ENCODE measurements around the gene CLDND2.

DNA sequence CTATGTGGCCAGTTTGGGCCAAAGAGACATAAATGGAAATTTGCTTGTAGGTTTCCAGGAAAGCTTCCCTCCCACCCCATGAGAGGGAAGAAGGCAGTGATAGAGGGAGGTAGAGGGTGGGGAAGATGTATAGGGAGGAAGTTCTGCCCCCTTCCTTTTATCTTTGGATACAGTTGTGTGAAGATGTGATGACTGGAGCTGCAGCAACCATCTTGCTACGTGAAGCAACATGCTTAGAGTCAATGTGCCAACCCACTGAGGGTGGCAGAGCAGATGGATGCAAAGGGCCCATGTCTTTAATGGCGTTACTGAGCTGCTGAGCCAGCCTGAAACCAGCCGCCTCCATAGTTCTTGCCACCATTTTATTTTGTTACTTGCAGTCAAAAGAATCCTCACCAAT lies 37.6 kb downstream of the CLDND2 start:
- TF ChIP-seq, protein P1, sequence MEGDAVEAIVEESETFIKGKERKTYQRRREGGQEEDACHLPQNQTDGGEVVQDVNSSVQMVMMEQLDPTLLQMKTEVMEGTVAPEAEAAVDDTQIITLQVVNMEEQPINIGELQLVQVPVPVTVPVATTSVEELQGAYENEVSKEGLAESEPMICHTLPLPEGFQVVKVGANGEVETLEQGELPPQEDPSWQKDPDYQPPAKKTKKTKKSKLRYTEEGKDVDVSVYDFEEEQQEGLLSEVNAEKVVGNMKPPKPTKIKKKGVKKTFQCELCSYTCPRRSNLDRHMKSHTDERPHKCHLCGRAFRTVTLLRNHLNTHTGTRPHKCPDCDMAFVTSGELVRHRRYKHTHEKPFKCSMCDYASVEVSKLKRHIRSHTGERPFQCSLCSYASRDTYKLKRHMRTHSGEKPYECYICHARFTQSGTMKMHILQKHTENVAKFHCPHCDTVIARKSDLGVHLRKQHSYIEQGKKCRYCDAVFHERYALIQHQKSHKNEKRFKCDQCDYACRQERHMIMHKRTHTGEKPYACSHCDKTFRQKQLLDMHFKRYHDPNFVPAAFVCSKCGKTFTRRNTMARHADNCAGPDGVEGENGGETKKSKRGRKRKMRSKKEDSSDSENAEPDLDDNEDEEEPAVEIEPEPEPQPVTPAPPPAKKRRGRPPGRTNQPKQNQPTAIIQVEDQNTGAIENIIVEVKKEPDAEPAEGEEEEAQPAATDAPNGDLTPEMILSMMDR (conservative IDR thresholded peaks at IDR 0.05; ENCODE audit: low read depth, low read length), result no peak
- no peak for TF ChIP-seq RAD21 (IDR thresholded peaks at IDR 0.05; ENCODE audit: low read length)
- TF ChIP-seq RCOR1 (IDR thresholded peaks at IDR 0.05; ENCODE audit: insufficient replicate concordance, low read length), result no peak
- TF ChIP-seq POLR2A (IDR thresholded peaks at IDR 0.05; ENCODE audit: low read depth, low read length), result no peak
